GM18873 (cell line): ENCODE results near the gene KRT15.

Source experiments
- ATAC-seq: cut with Tn5 transposase; IDR thresholded peaks from one replicate; pipeline ENCODE4 v1.9.1; 2021; ENCODE audit warnings: mild to moderate bottlenecking, moderate library complexity, moderate number of reproducible peaks; ENCODE audit not compliant: unreplicated experiment, low FRiP score

The KRT15 gene

DNA sequence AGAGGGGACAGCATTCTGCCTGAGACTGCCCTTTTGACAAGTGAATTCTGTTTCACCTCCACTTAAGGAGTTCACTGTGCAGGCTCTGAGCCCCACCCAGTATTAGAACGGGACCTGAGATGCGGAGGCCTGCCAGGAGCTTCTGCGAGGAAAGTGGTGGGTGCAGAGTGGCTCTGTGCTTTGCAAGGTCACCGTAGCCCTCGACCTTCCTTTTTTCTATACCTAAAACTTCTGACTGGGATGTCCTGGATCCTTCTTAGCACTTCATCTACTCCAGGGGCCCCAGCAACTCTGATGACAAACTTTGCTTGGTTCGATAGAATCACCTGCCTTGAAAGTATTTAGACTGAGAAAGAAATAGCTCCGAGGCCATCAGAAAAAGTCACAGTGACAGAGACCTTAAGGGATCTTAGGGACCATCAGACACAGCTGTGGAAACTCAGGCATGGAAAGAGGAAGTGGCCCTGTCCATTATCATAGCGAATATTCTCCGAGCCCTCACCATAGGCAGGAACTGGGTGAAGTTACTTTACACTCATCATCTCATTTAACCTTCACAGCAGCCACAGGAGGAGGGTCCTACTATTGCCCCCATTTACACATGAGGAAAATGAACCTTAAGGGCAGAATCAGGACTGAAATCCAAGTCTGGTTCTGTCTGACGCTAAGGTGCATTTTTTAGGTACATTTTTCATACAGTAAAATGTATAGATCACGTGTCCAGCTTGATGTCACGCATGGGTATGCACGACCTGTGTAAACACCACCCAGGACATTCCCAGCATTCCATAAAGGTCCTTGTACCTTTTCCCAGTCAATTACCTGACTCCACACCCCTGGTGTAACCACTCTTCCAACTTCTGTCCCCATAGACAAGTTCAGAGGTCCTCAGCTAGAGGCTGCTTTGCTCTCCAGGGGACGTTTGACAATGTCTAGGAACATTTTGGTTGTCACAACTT, 12.6 kb downstream of the KRT15 start:
- ATAC-seq, result no peak

DNA sequence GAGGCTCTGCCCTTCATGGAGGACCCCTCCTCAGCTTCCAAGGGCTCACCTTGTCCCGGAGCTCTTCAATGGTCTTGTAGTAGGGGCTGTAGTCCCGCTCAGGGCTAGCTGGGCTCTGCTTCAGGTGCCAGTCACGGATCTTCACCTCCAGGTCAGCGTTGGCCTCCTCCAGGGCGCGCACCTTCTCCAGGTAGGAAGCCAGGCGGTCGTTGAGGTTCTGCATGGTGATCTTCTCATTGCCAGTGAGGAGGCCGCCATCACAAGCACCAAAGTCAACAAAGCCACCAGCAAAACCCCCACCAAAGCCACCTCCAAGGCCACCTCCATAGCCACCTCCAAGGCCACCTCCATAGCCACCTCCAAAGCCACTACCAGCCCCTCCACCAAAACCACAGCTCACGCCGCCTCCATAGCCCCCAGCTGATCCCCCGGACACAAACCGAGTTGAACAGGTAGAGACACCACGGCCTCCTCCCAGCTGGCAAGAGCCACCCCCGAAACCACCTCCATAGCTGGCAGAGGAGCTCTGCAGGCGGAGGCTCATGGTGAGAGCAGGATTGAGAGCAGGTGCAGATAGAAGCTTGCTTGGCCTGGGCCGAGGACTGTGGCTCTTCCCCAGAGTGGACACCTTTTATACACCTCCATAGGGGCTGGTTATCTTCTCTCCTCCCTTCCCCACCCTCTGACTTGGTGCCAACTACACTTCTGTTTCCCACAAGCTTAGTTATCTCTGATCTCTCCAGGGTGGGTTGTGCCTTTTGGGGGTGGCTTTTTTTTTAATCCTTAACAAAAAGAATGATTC, 13.5 kb downstream of the KRT15 start, which contains the start of gene KRT13:
Gene KRT13 (minus strand): TSS at position 606 of the 802 bp plus-strand sequence. CDS start 62 bp downstream, at position 544.
- no peak for ATAC-seq

DNA sequence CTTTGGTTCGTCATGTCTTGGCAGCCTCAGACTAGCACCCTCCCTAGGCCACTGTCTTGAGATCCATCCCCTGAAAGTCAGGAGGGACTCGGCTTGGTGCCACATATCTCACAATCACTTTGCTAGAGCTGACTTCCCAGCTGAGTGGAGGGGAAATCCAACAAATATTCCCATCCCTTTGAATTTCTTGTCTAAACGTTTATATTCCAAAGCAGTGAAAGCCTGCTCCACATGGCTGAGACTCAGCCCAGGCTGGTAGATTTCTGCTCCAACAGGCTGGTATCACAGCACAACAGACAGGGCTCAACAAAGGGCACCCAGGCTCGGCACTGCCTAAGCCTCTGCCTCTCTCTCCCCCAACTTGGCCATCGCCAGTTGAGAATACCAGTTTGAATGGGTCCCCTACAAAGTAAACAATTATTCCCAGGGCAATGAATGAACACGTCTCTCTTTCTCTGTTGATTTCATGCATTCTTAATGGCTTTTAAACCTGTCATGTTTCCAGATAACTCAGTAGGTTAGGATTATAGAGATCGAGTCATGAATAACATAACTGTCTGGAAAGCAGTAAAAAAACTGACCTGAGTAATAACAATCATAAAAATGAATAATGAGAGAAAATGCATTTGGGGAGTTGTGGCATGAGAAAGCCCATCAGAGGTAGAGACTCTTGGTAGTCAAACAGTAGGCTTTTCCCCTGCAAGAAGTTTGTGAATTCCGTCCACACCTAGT, 14.3 kb downstream of the KRT15 start:
- ATAC-seq, result no peak

DNA sequence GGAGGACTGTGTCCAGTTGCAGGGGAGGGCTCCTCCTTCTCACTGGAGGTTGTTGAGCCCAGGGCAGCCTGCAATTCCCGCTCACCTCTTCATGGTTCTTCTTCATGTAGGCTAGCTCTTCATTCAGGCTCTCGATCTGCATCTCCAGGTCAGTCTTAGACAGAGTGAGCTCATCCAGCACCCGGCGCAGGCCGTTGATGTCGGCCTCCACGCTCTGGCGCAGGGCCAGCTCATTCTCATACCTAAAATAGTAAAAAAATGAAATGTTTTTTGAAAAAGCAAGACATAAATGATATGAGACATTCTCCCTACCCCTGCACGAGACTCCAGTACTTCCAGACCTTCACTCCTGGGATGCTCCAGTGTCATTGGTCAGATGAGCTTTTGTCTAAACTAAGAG, 15.5 kb downstream of the KRT15 start:
- no peak for ATAC-seq

GRCh38 chr17:41500131-41500911, 18.4 kb downstream of the KRT15 start:
- ATAC-seq, result no peak

DNA sequence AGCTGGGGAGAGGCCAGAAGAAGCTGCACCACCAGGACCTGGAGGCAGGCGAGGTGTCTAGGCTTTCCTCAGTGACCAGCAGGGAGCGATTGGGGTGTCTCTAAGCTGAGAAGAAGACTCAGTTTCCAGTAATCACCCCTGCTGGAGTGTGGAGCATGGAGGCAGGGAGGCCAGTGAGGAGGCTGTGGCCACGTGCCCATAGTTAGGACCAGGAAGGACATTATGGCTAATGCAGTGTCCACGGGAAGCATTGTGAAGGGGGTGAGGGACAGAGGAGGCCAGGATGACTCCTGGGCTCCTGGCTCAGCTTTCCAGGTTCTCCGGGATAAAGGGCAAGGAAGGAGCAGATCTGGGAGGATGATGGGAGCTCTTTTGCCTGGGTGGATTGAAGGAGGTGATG, 19.0 kb downstream of the KRT15 start:
- no peak for ATAC-seq

GRCh38 chr17:41498276-41498675, 20.4 kb downstream of the KRT15 start:
- ATAC-seq, result no peak

DNA sequence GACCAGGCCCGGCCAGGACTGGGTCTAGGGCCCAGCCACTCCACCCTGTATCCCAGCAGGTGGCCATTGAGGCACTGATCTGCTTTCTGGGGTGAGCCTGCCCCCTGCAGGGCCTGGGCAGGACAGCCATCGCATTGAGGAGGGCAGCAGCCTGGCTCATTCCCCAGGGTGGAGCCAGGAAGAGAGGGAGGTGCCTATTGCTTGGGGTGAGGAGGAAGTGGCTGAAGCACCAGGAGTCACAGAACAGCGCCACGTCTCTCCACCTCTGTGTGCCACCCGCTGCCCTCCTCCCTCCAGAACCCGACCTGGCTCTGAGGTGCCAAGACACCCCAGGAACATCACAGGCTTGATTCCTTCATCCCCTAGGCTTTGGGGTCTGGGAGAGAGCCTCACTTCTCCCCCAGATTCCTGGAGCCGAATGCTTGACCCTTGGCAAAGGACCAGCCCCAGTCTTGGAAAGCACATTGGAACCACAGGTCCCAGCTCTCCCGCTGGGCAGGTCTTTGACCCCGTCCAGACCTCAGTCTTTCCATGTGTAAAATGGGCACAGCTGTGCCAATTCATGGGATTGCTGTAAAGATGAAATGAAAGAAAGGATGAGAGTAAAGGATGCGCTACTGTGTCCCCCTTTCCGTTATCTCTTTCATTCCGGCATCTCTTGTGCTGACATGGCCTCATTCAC, 21.7 kb downstream of the KRT15 start:
- ATAC-seq, result no peak

GRCh38 chr17:41494524-41494923, 24.2 kb downstream of the KRT15 start:
- ATAC-seq, result no peak

DNA sequence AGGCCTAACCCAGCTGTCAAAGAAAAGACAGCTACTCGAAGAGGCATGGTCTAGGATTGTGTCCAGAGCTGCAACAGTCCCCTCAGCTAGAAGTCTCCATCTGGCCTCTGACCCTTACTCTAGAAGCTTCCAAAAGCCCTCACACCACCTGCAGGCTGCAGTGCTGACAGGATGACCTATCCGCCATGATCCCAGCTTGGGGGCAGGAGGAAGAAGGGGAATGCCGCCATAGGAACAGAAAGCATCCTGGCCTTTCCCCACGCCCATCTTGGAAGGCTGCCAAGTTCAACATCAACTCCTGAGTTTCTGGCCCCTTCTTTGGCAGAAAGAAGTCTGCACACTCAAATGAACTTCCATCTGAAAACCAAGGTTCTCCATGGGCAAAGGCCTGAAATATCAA, 25.9 kb downstream of the KRT15 start:
- no peak for ATAC-seq

GRCh38 chr17:41492351-41492750, 26.3 kb downstream of the KRT15 start:
- ATAC-seq, result no peak

DNA sequence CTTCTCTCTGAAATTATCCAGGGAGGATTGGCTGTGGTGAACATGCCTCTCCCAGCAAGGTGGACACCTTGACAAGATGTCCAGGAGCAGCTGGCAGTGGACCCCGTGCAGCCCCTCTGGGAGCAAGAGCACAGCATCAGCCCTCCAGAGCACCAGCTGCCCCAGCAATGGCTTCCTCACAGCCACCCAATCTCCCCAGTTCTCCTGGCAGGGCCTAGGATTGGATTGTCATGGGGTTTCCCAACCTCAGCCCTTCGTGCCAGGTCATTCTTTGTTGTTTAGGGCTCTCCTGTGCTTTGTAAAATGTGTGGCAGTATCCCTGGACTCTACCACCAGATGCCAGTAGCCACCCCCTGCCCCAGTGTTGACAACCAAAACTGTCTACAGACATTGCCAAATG, 27.2 kb downstream of the KRT15 start:
- ATAC-seq, result no peak

DNA sequence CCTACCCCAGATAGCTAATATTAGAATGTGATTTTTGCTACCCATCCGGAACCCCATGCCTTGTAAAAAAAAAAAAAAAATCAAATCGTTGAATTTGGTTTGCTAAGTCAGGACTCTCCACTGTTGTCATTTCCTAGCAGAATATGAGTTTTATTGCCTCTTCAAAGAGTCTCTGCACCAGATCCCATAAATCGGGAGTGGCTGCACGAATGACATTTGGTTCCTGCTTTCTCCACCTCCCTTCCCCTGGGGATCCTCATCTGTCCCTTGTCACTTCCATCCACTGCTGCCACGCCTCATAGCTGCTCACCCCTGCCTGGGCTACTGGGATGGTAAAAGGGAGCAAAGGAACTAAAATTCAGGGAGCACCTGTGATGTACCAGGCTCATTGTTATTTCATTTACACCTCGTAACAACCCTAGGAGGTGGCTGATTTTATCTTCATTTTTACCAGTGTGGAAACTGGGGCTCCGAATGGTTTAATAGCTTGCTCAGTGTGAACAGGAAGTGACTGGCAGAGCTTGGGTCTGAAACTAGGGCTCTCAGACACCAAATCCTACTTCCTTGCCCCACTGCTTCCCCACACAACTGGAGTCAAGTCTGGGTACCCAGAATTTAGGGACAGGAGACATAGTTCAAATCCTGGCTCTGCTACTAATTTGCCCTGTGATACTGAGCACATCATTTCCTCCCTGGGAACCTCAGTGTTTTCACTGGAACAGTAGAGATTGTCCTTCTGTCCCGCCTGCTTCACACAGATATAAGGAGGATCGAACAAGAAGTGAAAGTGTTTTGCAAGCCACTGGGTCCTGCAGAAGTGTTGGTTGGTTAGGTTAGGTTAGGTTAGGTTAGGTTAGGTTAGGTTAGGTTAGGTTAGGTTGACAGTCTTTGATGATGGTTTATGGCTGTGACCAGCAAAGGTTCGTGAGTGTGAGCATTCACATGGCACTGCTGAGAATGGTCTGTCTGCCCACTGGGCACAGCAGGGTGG, 28.4 kb downstream of the KRT15 start:
- no peak for ATAC-seq

GRCh38 chr17:41489531-41489930, 29.2 kb downstream of the KRT15 start, which contains the start of gene KRT36:
Gene KRT36, minus strand, starts transcription at chr17:41489910. Its CDS starts 46 bp downstream, at chr17:41489864.
- ATAC-seq, result no peak

GRCh38 chr17:41486809-41487530, 31.7 kb downstream of the KRT15 start:
- ATAC-seq, result no peak

DNA sequence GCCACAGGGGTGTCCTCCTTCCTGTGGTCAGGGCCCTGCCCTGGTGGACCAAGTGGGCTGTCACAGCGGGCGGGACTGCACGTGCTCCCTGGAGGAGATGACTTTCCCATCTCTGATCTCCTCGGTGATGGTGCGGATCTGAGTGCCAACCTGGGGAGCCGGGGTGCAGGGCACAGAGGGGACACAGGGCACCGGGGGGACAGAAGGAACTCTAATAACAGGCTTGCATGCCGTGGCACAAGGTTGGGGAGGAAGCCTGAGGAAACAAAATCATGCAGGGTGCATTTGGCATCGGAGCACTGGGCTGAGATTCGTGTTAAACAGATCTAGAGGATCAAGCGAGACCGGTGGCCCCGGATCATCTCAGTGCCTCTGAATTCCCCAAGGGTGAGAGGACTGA, 32.4 kb downstream of the KRT15 start:
- no peak for ATAC-seq
